Measurements from ENCODE around the gene STIL.

GRCh38 chr1:47347735-47348134 is 33.8 kb upstream of the STIL start:
- TF ChIP-seq, protein P1, sequence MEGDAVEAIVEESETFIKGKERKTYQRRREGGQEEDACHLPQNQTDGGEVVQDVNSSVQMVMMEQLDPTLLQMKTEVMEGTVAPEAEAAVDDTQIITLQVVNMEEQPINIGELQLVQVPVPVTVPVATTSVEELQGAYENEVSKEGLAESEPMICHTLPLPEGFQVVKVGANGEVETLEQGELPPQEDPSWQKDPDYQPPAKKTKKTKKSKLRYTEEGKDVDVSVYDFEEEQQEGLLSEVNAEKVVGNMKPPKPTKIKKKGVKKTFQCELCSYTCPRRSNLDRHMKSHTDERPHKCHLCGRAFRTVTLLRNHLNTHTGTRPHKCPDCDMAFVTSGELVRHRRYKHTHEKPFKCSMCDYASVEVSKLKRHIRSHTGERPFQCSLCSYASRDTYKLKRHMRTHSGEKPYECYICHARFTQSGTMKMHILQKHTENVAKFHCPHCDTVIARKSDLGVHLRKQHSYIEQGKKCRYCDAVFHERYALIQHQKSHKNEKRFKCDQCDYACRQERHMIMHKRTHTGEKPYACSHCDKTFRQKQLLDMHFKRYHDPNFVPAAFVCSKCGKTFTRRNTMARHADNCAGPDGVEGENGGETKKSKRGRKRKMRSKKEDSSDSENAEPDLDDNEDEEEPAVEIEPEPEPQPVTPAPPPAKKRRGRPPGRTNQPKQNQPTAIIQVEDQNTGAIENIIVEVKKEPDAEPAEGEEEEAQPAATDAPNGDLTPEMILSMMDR (conservative IDR thresholded peaks at IDR 0.05) = no peak
- no peak for TF ChIP-seq ZFX (IDR thresholded peaks at IDR 0.05)

Data from C4-2B (cell line).